LNCAP (cell line): Measurements from ENCODE around the gene FUT4.

Experiments used
- TF ChIP-seq, protein P1 (sequence below): fragments of 450-650 bp; IDR thresholded peaks from 2 replicates; pipeline ENCODE4 v1.5.1; 2017; ENCODE audit warnings: mild to moderate bottlenecking

The FUT4 gene

DNA sequence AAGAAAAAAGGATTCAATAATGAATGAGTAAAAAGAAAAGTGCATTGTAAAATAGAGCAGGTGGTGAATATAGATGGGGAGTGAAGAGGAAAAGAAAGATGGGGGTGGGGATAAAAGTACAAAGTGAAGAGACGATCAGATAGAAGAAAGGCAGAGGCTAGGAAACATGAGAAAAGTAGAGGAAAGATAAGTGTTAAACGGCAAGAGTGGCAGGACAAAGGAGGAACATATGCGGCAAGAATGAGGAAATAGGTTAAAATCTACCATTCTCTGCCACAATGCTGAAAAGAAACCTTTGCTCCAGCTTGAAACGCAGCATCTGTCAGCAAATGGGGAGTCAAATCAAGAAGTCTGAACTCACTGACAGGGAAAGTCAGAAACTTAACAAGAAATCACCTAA, 6.8 kb downstream of the FUT4 start:
- TF ChIP-seq, protein P1, sequence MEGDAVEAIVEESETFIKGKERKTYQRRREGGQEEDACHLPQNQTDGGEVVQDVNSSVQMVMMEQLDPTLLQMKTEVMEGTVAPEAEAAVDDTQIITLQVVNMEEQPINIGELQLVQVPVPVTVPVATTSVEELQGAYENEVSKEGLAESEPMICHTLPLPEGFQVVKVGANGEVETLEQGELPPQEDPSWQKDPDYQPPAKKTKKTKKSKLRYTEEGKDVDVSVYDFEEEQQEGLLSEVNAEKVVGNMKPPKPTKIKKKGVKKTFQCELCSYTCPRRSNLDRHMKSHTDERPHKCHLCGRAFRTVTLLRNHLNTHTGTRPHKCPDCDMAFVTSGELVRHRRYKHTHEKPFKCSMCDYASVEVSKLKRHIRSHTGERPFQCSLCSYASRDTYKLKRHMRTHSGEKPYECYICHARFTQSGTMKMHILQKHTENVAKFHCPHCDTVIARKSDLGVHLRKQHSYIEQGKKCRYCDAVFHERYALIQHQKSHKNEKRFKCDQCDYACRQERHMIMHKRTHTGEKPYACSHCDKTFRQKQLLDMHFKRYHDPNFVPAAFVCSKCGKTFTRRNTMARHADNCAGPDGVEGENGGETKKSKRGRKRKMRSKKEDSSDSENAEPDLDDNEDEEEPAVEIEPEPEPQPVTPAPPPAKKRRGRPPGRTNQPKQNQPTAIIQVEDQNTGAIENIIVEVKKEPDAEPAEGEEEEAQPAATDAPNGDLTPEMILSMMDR, result no peak

DNA sequence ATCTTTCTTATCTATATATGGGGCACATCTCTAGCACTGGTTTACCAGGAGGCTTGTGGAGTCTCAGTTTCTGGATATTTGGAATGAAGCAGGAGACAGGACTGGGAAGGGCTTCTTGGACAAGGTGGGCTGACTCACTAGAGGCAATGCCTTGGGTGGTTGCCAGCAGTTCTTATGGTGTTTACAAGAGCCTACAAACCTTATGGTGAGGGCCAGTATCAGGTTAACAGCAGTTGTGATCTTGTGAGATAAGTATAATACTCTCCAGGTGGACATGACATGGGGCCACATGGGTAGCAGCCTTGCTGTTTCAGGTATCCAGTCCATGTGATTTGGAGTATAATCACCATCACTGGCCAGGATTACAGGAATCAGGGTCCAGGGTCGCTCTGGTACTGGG, 10.2 kb downstream of the FUT4 start:
- TF ChIP-seq, protein P1, result no peak

DNA sequence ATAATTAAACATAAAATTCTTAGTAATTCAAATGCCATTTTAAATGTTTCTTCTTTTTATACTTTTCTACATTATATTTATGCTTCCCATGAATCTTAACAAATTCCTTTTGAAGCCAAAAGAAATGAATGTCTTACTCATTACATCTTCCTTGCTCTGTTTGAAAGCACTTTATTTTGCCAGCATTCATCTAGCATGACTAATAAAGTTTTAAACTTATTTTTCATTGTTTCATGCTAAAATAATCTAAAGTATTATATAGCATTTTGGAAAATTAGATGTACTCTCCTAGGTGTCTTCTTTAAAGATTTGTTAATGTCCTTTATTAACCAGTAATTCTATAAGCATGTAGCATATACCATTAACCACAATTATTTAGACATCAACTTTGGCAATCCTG, 13.7 kb downstream of the FUT4 start:
- TF ChIP-seq, protein P1, result no peak

DNA sequence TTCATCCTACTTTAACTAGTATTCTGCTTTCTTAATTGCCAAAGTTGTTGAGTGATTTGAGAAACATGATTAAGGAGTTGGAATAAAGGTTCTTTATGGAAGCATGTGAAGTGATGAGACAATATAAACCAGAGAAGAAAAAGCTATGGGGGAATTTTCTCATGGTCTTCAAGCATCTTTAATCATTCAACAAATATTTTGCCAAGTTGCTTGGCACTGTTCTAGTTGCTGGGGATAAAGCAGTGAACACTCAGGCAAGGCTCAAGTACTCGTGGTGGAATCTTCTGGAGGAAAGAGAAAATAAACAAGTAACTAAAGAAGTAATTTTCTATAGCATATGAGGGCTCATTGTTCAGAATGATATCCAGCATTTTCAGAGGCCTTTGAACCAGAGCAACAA, 14.3 kb downstream of the FUT4 start:
- TF ChIP-seq, protein P1, result no peak

DNA sequence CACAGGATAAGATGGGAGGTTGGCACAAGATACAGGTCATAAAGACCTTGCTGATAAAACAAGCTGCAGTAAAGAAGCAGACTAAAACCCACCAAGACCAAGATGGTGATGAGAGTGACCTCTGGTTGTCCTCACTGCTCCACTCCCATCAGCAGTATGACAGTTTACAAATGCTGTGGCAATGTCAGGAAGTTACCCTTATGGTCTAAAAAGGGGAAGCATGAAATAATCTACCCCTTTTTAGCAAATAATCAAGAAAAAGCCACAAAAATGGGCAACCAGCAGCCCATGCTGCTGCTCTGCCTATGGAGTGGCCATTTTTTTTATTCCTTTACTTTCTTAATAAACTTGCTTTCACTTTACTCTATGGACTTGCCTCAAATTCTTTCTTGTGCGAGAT, 14.7 kb downstream of the FUT4 start:
- TF ChIP-seq, protein P1, result no peak

DNA sequence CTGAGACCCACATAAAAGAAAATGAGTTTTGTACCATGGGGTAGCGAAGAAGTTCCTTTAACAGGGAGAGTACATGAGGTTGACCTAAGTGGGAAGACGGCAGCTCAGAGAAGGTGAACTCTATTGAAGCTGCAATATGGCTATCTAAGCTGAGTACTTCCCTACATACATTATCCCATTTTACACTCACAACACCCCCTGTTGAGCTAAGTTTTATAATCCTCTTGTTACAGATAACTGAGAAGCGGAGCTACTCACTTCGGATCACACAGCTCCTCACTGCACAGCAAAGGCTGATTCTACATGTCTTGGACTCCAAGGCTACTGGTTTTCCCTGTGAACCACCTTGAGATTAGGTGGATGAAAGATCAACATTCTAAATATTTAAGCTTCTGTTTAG, 15.2 kb downstream of the FUT4 start:
- TF ChIP-seq, protein P1, result no peak

DNA sequence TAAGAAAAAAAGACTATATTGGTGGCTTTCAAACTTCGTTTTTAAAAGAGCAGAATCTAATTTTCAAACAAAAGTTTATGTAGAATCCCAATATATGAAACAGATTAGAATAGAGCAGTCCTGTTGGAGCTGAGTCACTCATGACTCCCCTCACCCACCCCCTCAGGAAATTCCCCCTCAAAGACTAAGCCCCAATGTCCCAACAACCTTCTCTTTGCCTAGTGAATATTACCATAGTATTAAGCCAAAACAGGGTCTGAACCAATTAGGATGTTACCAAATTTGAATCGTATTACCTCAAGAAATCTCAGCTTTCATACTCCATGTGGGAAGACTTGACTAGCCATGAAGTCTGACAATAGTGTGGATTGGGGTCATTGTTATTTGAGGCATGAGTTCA, 15.6 kb downstream of the FUT4 start:
- TF ChIP-seq, protein P1, result no peak

DNA sequence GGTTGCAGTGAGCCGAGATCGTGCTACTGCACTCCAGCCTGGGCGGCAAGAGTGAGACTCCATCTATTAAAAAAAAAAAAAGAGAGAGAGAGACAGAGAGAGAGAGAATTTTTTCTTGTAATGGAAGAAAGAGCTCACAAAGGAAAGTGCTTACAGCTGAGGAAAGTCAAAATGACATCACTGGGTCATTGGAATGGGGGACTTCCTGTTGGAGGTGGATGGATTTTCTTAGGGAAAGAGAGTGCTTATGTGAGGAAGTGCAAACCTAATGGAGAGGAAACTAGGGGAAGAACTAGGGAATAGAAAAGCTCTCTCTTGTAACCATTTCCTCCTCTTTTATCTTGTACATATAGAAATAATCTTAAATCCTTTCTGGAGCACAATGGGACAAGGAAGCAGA, 17.1 kb downstream of the FUT4 start:
- TF ChIP-seq, protein P1, result no peak
